NOMO-1 treated with dmso at 0.1 percent for 144 hours (cell line): ENCODE measurements around the gene YPEL2.
"Not testable (repeated sequence)": the region's sequence is repeated elsewhere in the genome, so short reads cannot be mapped to it uniquely, and the experiment has no call there.

Experiments
- DNase-seq: peaks from one replicate; lab custom pipeline; 2025; ENCODE audit not compliant: unreplicated experiment; lab: John Stamatoyannopoulos, UW

The YPEL2 gene

GRCh38 chr17:59331129-59331928 is at the start of gene YPEL2:
Gene YPEL2, plus strand, starts transcription at chr17:59331655. Its CDS starts 21,755 bp downstream, at chr17:59353410.
- DNase-seq = peak; percentile 82

DNA sequence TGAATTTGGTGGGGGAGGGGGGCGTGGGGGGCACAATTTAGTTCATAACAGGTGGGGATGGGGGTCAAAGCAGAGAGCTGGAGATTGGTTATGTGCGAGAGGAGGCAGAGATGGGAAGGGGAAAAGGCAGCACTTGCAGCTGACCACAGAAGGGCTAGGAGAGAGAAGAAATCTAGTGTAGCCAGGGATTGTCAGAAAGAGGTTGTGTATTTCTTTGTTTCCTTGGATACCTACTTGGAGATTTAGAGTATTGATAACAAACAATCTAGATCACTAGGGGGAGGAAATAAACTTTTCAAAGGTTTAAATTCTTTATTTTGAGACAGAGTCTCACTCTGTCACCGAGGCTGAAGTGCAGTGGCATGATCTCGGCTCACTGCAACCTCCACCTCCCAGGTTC is 47.1 kb upstream of the YPEL2 start:
- no peak for DNase-seq

DNA sequence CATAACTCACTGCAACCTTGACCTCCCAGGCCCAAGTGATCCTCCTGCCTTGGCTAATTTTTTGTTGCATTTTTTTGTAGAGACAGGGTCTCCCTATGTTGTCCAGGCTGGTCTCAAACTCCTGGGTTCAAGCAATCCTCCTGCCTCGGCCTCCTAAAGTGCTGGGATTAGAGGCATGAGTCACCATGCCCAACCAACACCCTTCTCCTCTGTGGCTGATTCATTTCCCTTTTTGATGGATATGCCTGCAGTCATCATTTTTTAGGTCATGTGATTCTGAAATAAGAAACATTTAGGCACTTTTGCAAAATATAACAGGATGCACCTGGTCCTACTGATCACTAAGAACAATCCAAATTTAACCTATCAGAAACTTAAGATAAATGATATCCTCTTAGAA is 44.0 kb upstream of the YPEL2 start:
- DNase-seq = no peak

DNA sequence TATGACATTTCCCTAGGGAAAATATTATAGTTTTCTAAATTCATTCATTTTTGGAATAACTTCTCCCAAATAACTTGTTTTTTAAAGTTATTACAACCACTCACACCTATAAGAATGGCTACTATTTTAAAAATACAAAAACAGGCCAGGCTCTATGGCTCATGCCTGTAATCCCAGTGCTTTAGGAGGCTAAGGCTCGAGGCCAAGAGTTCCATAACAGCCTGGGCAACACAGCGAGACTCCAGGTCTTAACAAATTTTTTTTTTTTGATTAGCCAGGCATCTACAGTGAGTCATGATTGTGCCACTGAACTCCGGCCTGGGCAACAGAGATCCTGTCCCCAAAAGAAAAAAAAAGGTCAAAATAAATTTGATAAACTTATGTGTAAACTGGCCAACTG is 43.6 kb upstream of the YPEL2 start:
- DNase-seq = no peak

DNA sequence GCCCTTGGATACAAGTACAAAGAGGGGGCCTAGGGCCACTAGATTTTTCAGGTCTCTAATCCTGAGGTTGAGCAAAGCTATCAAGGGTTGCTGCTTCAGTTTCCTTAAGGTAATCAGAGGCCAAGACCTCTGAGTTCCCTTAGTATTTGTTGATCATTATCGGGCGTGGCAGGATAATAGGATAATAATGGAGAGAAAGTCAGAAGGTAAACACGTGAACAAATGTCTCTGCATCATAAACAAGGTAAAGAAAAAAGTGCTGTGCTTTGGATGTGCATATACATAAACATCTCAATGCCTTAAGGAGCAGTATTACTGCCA is 41.5 kb upstream of the YPEL2 start:
- no peak for DNase-seq

DNA sequence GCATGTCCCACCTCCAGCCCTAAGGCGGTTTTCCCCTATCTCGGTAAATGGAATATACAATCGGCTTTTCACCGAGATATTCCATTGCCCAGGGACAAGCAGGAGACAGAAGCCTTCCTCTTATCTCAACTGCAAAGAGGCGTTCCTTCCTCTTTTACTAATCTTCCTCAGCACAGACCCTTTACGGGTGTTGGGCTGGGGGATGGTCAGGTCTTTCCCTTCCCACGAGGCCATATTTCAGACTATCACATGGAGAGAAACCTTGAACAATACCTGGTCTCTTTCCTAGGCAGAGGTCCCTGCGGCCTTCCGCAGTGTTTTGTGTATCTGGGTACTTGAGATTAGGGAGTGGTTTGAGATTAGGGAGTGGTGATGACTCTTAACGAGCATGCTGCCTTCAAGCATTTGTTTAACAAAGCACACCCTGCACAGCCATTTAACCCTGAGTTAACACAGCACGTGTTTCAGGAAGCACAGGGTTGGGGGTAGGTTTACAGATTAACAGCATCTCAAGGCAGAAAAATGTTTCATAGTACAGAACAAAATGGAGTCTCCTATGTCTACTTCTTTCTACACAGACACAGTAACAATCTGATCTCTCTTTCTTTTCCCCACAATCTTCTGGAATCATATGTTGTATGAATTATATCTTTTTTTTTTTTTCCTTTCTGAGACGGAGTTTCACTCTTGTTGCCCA is 41.0 kb upstream of the YPEL2 start:
- DNase-seq = not testable (repeated sequence)

- DNase-seq = no peak
Observed at GRCh38 chr17:59292174-59292523, 39.3 kb upstream of the YPEL2 start.

DNA sequence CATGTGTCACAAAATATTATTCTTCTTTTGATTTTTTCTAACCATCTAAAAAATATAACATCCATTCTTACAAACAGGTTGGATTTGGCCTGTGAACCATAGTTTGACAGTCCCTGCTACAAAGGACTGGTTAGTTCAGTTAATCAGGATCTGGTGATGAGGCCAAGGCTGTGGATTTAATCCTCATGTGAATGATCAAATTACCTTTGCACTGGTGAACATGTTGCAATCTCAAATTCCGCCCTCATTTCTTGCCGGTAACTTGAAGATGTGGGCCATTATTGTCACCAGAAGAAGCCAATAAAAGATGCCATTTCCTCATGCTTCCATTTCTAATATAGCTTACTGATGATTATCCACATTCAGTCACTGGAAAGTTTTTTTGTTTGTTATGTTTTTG is 35.3 kb upstream of the YPEL2 start:
- DNase-seq = no peak

- DNase-seq = no peak
Observed at GRCh38 chr17:59298521-59298920, 32.9 kb upstream of the YPEL2 start.

- DNase-seq = no peak
Observed at GRCh38 chr17:59299400-59300092, 31.9 kb upstream of the YPEL2 start.

DNA sequence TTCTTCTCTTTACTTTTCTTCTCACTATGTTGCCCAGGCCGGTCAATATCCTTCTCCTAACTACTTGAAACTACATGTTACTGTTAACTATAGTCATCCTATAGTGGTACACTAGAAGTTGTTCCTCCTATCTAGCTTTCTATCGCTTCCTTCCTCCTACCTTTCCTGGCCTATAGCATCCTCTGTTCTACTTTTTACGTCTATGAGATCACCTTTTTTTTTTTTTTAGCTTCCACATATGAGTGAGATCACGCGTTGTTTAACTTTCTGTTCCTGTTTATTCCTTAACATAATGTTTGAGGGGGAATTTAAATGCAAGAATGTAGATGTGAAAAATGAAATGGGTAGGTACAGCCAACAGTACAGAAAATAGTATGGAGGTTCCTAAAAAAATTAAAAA is 30.5 kb upstream of the YPEL2 start:
- DNase-seq = no peak

DNA sequence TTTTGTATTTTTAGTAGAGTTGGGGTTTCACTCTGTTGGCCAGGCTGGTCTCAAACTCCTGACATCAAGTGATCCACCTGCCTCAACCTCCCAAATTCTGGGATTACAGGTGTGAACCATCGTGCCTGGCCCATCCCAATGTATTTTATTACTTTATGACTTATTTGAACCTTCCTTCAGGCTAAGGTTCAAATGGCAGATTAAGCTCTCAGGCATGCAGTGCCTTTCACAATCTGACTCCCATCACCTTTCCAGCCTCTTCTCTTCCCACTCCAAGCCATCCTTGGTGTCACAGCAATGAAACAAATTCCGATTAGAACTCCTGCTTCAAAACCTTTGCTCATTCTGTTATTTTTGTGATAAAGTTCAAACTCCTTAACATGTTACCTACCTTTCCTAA is 26.6 kb upstream of the YPEL2 start:
- DNase-seq = no peak

DNA sequence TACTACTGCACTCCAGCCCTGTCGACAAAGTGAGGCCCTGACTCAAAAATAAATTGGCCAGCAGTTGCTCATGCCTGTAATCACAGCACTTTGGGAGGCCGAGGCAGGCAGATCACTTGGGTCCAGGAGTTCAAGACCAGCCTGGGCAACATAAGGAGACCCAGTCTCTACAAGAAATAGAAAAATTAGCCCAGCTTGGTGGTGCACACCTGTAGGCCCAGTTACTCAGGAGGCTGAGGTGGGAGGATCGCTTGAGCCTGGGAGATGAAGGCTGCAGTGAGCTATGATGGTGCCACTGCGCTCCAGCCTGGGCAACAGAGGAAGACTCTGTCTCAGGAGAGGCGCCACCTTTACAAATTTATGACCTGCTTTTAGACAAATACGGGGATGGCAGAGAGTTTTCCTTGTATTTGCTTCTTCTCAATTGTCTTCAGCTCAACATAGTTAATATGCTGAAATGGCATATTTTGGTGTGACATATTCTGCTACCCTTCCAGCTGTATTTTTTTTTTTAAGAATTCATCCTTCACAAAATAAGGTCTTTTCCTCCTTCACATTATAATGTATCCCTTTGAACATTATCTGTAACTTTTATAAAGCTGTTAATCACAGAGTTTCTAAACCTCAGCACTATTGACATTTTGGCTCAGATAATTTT is 21.1 kb upstream of the YPEL2 start:
- no peak for DNase-seq

GRCh38 chr17:59311051-59311468 is 20.4 kb upstream of the YPEL2 start:
- peak; percentile 55 for DNase-seq

DNA sequence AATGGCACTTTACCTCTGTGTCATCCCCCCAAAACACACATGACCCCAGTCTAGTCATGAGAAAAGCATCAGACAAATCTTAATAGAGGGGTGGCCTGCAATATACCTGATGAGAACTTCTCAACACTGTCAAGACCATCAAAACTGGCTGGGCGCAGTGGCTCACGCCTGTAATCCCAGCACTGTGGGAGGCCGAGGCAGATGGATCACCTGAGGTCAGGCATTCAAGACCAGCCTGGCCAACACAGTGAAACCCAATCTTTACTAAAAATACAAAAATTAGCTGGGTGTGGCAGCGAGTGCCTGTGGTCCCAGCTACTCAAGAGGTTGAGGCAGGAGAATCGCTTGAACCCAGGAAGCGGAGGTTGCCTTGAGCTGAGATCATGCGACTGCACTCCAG is 19.9 kb upstream of the YPEL2 start:
- DNase-seq = not testable (repeated sequence)

DNA sequence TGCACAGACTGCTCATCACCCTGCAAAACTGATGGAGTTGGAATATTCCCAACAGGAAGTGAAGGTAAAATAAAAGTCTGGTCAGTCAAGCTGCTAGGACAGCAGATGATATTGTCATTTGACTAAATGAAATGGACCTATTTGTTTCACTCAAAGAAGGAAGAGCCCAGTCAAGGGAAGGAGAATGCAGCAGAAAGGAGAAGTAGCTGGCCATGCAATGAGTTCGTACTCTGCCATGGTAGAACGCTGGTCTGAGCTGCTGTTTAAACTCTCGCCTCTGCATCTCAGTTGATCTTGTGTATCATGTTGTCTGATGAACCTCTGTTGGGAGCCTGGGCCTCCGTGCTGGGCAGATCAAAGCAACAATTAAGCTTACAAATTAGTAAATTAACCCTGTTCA is 15.6 kb upstream of the YPEL2 start:
- DNase-seq = no peak

GRCh38 chr17:59327121-59327980 is 4.1 kb upstream of the YPEL2 start:
- no peak for DNase-seq

DNA sequence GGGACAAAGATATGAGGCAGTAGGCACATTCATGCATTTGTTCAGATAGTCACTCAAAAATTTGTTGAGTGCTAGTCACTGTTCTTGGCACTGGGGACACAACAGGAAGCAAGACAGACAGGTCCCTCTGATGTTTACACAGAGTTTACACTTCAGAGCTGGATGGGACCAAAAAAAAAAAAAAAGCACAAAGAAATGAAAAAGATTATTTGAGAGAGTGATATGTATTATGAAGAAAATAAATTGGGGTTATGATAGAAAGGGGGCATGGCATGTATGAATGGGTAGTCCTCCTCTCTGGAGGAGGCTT is 3.5 kb upstream of the YPEL2 start:
- DNase-seq = no peak

GRCh38 chr17:59328601-59329000 is 2.9 kb upstream of the YPEL2 start:
- DNase-seq = no peak

DNA sequence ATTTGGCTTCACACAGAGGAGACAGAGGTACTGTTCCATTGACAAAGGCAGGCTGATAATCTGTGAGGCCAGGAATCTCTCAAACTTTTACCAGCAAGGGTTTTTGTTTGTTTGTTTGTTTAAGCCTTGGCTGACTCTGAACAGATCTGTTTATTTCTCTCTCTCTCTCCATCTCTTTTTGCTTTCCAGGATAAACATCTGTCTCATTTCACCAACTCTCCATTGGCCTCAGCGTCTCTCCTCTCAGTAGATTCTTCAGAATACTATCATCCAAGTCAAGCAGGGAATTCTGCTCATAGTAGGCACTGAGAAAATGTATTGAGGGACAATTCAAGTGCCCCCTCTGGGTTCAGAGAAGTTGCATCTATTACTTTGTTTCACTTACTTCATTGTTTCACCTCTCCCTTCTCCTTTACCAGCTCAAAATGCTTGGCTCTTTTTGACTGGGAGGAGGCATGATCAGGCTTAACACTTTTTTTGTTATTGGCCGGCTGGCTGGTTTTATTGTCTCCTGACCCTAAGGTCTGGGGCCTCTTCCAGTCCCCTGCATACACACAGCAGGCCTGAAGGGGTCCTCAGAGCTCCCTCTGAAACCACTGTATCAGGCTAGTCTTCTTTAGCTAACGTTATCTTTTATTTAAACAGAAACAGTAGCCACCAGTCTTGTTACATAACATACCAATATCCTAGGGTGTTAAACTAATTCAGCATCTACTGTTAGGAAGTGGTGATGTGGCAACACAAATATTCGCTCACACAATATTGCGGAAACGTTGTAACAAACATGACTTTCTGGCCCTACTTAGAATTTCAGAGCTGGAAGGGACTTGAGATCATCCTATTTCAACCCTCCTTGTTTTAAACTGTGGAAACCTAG is 2.0 kb upstream of the YPEL2 start:
- peak; percentile 79 for DNase-seq
